ENCODE results near the gene FBLN7. TPM values are rescaled to one million over a fixed set of nuclear protein-coding genes. Genes with fewer than 3 reads are reported as not detected.

FBLN7 gene
- total RNA-seq, 4 donors from 2014 or later = 4.4 to 11.8 (median 7.9) TPM

DNA sequence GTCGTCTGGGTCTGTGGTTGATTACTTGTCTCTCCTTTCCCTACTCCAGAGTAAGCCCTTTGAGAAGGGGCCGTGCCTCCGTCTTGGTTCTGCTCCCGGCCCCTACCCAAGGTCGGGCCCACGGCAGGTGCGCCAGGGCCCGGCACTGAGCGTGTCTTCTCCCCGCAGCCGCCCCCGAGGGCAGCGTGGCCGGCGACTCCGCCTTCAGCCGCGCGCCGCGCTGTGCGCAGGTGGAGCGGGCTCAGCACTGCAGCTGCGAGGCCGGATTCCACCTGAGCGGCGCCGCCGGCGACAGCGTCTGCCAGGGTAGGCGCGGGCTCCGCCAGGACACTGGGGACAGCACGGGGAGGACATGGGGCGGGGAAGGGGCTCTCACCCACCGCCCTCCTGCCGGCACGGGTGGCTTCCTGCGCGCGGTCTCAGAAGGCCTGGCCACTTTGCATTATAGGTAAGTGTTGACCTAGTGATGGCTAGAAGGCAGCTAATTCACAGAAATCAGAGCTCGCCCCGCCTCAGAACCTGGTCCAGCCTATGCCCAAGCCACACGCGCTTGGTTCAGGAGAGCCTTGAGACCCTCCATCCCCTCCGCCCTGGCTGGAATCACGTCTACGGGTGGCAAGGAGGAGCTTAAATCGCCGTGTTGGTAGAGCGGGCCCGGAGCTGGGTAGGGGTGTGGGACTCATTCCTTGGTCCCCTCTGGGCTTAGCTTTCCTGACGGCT is 43.5 kb downstream of the FBLN7 start:
- H3K36me3 ChIP-seq = no peaks in the 10 kb centered on the region
- intact Hi-C loops (cut with DNase I; ENCODE audit: low total_unique reads) = no loop called here

GRCh38 chr2:112182581-112183034 is 44.4 kb downstream of the FBLN7 start:
- TF ChIP-seq POLR2A (IDR thresholded peaks at IDR 0.05) = no peak
- TF ChIP-seq, protein P1, sequence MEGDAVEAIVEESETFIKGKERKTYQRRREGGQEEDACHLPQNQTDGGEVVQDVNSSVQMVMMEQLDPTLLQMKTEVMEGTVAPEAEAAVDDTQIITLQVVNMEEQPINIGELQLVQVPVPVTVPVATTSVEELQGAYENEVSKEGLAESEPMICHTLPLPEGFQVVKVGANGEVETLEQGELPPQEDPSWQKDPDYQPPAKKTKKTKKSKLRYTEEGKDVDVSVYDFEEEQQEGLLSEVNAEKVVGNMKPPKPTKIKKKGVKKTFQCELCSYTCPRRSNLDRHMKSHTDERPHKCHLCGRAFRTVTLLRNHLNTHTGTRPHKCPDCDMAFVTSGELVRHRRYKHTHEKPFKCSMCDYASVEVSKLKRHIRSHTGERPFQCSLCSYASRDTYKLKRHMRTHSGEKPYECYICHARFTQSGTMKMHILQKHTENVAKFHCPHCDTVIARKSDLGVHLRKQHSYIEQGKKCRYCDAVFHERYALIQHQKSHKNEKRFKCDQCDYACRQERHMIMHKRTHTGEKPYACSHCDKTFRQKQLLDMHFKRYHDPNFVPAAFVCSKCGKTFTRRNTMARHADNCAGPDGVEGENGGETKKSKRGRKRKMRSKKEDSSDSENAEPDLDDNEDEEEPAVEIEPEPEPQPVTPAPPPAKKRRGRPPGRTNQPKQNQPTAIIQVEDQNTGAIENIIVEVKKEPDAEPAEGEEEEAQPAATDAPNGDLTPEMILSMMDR (IDR thresholded peaks at IDR 0.05) = no peak
- Histone ChIP-seq H3K4me3 (no peak overlapping the region), H3K9me3 (no peaks in the 10 kb centered on the region), H3K27me3 (no peaks in the 10 kb centered on the region), H3K36me3 (no peaks in the 10 kb centered on the region), H3K4me1 (no peaks in the 10 kb centered on the region), H3K27ac (no peak overlapping the region)
- no peak for DNase-seq
- intact Hi-C loops (cut with DNase I; ENCODE audit: low total_unique reads) = no loop called here

More for the DNA sequence above, 43.5 kb downstream of the FBLN7 start:
- H3K4me3 ChIP-seq = no peak overlapping the region
- H3K27ac ChIP-seq = no peak overlapping the region
- H3K4me1 ChIP-seq = no peaks in the 10 kb centered on the region
- no peaks in the 10 kb centered on the region for H3K27me3 ChIP-seq
- no peak for DNase-seq
- H3K9me3 ChIP-seq = no peaks in the 10 kb centered on the region
- TF ChIP-seq, protein P1 (IDR thresholded peaks at IDR 0.05) = no peak
- no peak for TF ChIP-seq POLR2A (IDR thresholded peaks at IDR 0.05)

DNA sequence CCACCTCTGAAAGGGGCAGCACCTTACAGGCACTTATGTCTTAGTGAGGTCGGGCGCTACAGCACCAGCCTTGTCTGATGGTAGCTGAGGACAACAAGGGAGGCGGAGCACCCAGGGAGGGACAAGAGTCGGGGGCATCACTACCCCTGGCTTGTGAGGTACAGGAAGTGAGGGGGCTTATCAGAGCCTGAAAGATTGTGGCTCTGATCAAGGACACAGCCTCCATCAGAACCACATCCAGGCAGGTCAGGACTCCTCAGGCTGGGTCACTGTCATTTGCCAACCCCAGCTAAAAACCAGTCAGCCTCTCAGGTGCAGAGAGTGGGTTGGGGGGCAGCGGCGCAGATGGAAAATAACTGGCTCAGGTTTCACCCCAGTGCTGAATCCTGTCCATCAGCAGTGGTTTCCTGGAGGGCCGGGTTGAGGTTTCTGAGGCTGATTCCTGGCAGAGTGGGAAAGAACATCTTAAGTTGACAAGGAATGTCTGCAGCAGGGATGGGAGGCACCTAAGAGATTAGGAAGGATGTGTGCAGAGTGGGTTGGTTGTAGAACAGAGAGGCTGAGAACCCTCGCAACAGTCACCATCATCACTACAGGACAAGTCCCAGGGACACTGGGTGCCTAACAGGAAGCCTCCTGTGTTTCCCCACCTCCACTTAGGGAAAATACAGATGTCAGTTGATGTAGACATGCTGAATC is 45.3 kb downstream of the FBLN7 start:
- TF ChIP-seq, protein P1 (IDR thresholded peaks at IDR 0.05) = no peak
- intact Hi-C loops (cut with DNase I; ENCODE audit: low total_unique reads) = no loop called here
- no peak for DNase-seq

DNA sequence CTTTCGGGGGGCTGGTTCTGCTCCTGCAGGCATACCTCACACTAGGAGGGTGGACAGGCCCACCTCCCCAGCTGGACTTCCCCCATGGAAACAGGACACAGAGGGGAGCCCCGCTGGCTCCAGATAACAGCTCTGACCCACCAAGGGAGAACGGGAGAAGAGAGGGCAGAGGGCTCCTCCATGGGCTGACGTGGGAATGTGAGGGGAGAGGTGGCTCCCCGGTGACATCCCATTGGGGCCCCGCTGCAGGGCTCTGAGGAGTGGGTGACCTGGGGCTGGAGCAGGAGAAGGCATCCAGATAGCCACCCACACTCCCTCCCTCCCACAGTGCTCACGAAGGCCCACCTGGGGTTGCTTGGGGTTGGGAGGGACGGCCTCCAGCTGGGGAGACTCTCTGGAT is 45.9 kb downstream of the FBLN7 start:
- no peak for DNase-seq
- Histone ChIP-seq H3K9me3 (no peaks in the 10 kb centered on the region), H3K4me3 (no peak overlapping the region), H3K36me3 (no peaks in the 10 kb centered on the region), H3K27ac (no peak overlapping the region), H3K27me3 (no peaks in the 10 kb centered on the region), H3K4me1 (no peaks in the 10 kb centered on the region)
- TF ChIP-seq POLR2A (IDR thresholded peaks at IDR 0.05) = no peak
- TF ChIP-seq, protein P1 (IDR thresholded peaks at IDR 0.05) = no peak
- intact Hi-C loops (cut with DNase I; ENCODE audit: low total_unique reads) = no loop called here

More for the DNA sequence above, 45.3 kb downstream of the FBLN7 start:
- Histone ChIP-seq H3K4me3 (no peak overlapping the region), H3K27me3 (no peaks in the 10 kb centered on the region), H3K27ac (no peak overlapping the region), H3K36me3 (no peaks in the 10 kb centered on the region), H3K9me3 (no peaks in the 10 kb centered on the region), H3K4me1 (no peaks in the 10 kb centered on the region)

DNA sequence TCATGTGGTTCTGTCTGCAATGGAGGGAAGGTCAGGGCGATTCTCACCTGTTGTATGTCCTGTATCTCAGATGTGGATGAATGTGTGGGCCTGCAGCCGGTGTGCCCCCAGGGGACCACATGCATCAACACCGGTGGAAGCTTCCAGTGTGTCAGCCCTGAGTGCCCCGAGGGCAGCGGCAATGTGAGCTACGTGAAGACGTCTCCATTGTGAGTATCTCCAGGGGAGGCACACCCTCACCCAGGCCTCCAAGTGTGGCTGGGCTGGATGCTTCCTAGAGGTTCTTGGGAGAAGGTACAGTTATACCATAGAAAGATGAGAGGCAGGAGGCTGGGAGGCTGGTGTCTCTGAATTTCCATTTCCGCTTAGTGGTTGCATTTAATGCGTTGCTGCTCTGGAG is 46.9 kb downstream of the FBLN7 start:
- TF ChIP-seq, protein P1 (IDR thresholded peaks at IDR 0.05) = no peak
- no peak for TF ChIP-seq POLR2A (IDR thresholded peaks at IDR 0.05)
- Histone ChIP-seq H3K4me3 (no peak overlapping the region), H3K36me3 (no peaks in the 10 kb centered on the region), H3K27me3 (no peaks in the 10 kb centered on the region), H3K9me3 (no peaks in the 10 kb centered on the region), H3K27ac (no peak overlapping the region), H3K4me1 (no peaks in the 10 kb centered on the region)
- intact Hi-C loops (cut with DNase I; ENCODE audit: low total_unique reads) = no loop called here
- DNase-seq = no peak
